GM23248 (cell line): ENCODE data around the gene PYGO2.

Experiments
- EZH2 ChIP-seq: fragments of 200-600 bp; sonication (generic); IDR thresholded peaks from 2 replicates; pipeline ENCODE4 v1.6.1; 2018; ENCODE audit warnings: antibody characterized with exemption, mild to moderate bottlenecking; ENCODE audit not compliant: insufficient read depth, poor library complexity, severe bottlenecking
- EZH2phosphoT487 ChIP-seq: fragments of 200-600 bp; sonication (generic); IDR thresholded peaks from 2 replicates; pipeline ENCODE4 v1.6.1; 2018; ENCODE audit warnings: antibody characterized with exemption, moderate library complexity, mild to moderate bottlenecking, low read depth; ENCODE audit not compliant: insufficient read depth

- no peak for TF ChIP-seq EZH2
- TF ChIP-seq EZH2phosphoT487, result no peak
Measured at GRCh38 chr1:154993572-154994268, 32.1 kb upstream of the PYGO2 start, which contains the start of gene LENEP.
